Vagina (tissue), 2 donors: ENCODE results near the gene TP53TG3.
"Not testable (repeated sequence)": the region's sequence is repeated elsewhere in the genome, so short reads cannot be mapped to it uniquely, and the experiment has no call there.

Experiments used
- POLR2A ChIP-seq, 2 donors: fragments of 450-650 bp; IDR thresholded peaks; one replicate each; pipeline ENCODE4 v1.6.1; 2017; ENCODE audit warnings: antibody characterized with exemption in 2 of 2, mild to moderate bottlenecking in 2 of 2, moderate library complexity in 2 of 2
- TF ChIP-seq, protein P1 (sequence below), 3 experiments: fragments of 450-650 bp in 2 of 3; fragments of 200-600 bp in 1 of 3; sonication (generic) in 1 of 3; IDR thresholded peaks; one replicate each; pipeline ENCODE4 v1.5.1; 2017 to 2019; ENCODE audit warnings: antibody characterized with exemption in 3 of 3, mild to moderate bottlenecking in 2 of 3, moderate library complexity in 2 of 3

DNA sequence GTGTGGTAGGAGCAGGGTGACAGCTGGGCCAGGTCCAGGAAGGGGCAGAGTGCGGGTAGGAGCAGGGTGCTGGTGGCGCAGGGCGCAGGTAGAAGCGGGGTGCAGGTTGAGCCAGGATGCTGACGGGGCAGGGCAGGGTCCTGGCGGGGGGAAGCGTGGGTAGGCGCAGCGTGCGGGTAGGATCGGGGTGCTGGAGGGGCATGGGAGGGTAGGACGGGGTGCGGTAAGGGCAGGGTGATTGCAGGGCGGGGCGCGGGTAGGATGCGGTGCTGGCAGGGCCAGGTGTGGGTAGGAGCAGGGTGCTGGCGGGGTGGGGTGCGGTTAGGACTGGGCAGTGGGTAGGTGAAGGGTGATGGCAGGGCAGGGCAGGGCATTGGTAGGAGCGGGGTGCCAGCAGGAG lies 38.4 kb downstream of the TP53TG3 start:
- TF ChIP-seq, protein P1, sequence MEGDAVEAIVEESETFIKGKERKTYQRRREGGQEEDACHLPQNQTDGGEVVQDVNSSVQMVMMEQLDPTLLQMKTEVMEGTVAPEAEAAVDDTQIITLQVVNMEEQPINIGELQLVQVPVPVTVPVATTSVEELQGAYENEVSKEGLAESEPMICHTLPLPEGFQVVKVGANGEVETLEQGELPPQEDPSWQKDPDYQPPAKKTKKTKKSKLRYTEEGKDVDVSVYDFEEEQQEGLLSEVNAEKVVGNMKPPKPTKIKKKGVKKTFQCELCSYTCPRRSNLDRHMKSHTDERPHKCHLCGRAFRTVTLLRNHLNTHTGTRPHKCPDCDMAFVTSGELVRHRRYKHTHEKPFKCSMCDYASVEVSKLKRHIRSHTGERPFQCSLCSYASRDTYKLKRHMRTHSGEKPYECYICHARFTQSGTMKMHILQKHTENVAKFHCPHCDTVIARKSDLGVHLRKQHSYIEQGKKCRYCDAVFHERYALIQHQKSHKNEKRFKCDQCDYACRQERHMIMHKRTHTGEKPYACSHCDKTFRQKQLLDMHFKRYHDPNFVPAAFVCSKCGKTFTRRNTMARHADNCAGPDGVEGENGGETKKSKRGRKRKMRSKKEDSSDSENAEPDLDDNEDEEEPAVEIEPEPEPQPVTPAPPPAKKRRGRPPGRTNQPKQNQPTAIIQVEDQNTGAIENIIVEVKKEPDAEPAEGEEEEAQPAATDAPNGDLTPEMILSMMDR (IDR thresholded peaks at IDR 0.05): not testable (repeated sequence)
- not testable (repeated sequence) for TF ChIP-seq POLR2A (IDR thresholded peaks at IDR 0.05)
